ENCODE data around the gene TMEM94. TPM values are rescaled to one million over a fixed set of nuclear protein-coding genes. Genes with fewer than 3 reads are reported as not detected.

The TMEM94 gene
- total and polyA plus RNA-seq, 9 of the 15 experiments (the other 6 are each of a cell fraction or from before 2014, with no cell fraction given): 0.35 to 48.1 (median 14.4) TPM

DNA sequence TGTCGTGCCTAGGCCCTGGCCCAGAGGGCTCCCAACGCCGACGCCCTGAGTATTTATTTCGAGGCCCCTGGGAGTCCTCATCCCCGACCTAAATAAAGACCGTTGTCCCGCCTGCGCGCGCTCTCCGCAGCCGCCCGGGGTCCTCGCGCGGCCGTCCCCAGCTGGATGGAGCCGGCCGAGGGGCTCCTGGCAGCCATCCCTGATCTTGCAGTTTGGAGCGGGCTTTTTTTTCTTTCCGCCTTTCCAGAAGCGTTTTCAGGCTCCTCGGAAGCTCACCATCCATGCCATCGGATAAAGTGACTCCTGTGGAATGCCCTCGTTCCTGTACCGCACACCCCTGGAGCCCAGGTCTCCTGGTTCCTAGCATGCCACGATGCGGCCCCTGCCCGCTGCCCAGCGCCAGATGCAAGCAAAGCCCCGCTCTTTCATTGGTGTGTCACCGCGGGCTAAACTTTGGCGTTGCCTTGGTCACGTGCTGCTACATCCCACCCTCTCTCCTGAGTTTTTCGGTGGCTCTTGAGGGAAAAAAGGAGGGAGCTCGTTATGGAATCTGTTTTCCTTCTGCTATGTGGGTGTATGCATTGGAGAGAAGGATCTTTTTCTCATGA, 716 bp downstream of the TMEM94 start (continued):
- no peak for TF ChIP-seq HNRNPH1 (optimal IDR thresholded peaks at IDR 0.05; ENCODE audit: low read depth, low read length)
- TF ChIP-seq BHLHE40 (IDR thresholded peaks at IDR 0.05; ENCODE audit: low read length): peak; percentile 80
- no peak for TF ChIP-seq ZBTB8A (IDR thresholded peaks at IDR 0.05; ENCODE audit: partially characterized antibody)
- TF ChIP-seq TFAM (CRISPR knock-in tag; conservative IDR thresholded peaks at IDR 0.05): no peak
- TF ChIP-seq, protein P1, sequence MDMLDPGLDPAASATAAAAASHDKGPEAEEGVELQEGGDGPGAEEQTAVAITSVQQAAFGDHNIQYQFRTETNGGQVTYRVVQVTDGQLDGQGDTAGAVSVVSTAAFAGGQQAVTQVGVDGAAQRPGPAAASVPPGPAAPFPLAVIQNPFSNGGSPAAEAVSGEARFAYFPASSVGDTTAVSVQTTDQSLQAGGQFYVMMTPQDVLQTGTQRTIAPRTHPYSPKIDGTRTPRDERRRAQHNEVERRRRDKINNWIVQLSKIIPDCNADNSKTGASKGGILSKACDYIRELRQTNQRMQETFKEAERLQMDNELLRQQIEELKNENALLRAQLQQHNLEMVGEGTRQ (CRISPR knock-in tag; IDR thresholded peaks at IDR 0.05): peak; percentile 86
- no peak for TF ChIP-seq POLR3G (IDR thresholded peaks at IDR 0.05; ENCODE audit: extremely low read depth, insufficient read length, insufficient replicate concordance)
- TF ChIP-seq, protein P2, sequence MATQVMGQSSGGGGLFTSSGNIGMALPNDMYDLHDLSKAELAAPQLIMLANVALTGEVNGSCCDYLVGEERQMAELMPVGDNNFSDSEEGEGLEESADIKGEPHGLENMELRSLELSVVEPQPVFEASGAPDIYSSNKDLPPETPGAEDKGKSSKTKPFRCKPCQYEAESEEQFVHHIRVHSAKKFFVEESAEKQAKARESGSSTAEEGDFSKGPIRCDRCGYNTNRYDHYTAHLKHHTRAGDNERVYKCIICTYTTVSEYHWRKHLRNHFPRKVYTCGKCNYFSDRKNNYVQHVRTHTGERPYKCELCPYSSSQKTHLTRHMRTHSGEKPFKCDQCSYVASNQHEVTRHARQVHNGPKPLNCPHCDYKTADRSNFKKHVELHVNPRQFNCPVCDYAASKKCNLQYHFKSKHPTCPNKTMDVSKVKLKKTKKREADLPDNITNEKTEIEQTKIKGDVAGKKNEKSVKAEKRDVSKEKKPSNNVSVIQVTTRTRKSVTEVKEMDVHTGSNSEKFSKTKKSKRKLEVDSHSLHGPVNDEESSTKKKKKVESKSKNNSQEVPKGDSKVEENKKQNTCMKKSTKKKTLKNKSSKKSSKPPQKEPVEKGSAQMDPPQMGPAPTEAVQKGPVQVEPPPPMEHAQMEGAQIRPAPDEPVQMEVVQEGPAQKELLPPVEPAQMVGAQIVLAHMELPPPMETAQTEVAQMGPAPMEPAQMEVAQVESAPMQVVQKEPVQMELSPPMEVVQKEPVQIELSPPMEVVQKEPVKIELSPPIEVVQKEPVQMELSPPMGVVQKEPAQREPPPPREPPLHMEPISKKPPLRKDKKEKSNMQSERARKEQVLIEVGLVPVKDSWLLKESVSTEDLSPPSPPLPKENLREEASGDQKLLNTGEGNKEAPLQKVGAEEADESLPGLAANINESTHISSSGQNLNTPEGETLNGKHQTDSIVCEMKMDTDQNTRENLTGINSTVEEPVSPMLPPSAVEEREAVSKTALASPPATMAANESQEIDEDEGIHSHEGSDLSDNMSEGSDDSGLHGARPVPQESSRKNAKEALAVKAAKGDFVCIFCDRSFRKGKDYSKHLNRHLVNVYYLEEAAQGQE (IDR thresholded peaks at IDR 0.05; ENCODE audit: borderline replicate concordance): peak; percentile 70
- TF ChIP-seq, protein P2 (CRISPR knock-in tag; IDR thresholded peaks at IDR 0.05; ENCODE audit: low read depth): no peak
- no peak for TF ChIP-seq ZNF444 (CRISPR knock-in tag; IDR thresholded peaks at IDR 0.05)
- no peak for TF ChIP-seq NR3C1 (CRISPR knock-in tag; IDR thresholded peaks at IDR 0.05)
- TF ChIP-seq COPS2 (conservative IDR thresholded peaks at IDR 0.05): no peak
- TF ChIP-seq, protein P3, sequence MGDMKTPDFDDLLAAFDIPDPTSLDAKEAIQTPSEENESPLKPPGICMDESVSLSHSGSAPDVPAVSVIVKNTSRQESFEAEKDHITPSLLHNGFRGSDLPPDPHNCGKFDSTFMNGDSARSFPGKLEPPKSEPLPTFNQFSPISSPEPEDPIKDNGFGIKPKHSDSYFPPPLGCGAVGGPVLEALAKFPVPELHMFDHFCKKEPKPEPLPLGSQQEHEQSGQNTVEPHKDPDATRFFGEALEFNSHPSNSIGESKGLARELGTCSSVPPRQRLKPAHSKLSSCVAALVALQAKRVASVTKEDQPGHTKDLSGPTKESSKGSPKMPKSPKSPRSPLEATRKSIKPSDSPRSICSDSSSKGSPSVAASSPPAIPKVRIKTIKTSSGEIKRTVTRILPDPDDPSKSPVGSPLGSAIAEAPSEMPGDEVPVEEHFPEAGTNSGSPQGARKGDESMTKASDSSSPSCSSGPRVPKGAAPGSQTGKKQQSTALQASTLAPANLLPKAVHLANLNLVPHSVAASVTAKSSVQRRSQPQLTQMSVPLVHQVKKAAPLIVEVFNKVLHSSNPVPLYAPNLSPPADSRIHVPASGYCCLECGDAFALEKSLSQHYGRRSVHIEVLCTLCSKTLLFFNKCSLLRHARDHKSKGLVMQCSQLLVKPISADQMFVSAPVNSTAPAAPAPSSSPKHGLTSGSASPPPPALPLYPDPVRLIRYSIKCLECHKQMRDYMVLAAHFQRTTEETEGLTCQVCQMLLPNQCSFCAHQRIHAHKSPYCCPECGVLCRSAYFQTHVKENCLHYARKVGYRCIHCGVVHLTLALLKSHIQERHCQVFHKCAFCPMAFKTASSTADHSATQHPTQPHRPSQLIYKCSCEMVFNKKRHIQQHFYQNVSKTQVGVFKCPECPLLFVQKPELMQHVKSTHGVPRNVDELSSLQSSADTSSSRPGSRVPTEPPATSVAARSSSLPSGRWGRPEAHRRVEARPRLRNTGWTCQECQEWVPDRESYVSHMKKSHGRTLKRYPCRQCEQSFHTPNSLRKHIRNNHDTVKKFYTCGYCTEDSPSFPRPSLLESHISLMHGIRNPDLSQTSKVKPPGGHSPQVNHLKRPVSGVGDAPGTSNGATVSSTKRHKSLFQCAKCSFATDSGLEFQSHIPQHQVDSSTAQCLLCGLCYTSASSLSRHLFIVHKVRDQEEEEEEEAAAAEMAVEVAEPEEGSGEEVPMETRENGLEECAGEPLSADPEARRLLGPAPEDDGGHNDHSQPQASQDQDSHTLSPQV (IDR thresholded peaks at IDR 0.05): no peak
- no peak for TF ChIP-seq ATF1 (CRISPR knock-in tag; IDR thresholded peaks at IDR 0.05)
- no peak for TF ChIP-seq ATF1 (tag; IDR thresholded peaks at IDR 0.05)
- TF ChIP-seq, protein P4, sequence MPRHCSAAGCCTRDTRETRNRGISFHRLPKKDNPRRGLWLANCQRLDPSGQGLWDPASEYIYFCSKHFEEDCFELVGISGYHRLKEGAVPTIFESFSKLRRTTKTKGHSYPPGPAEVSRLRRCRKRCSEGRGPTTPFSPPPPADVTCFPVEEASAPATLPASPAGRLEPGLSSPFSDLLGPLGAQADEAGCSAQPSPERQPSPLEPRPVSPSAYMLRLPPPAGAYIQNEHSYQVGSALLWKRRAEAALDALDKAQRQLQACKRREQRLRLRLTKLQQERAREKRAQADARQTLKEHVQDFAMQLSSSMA (CRISPR knock-in tag; IDR thresholded peaks at IDR 0.05): no peak
- no peak for TF ChIP-seq TBL1XR1 (IDR thresholded peaks at IDR 0.05; ENCODE audit: low read length in 2 of 2)
